K562 (cell line): ENCODE data around the gene MICU1. TPM values are rescaled to one million over a fixed set of nuclear protein-coding genes. Genes with fewer than 3 reads are reported as not detected.

Experiments
- AFF4 ChIP-seq: sonication (generic); formaldehyde crosslinking; IDR thresholded peaks from 2 replicates; pipeline ENCODE4 v1.8.0; 2023; ENCODE audit warnings: mild to moderate bottlenecking, missing genetic modification reagents
- BHLHE40 ChIP-seq: IDR thresholded peaks from 2 replicates; pipeline ENCODE4 v1.6.1; 2011; ENCODE audit warnings: low read length, improper control_type of control experiment
- CBFB ChIP-seq: sonication (generic); formaldehyde crosslinking; IDR thresholded peaks from 2 replicates; pipeline ENCODE4 v1.4.0; 2020; ENCODE audit warnings: mild to moderate bottlenecking, missing genetic modification reagents
- CBX2 ChIP-seq: fragments of 200-600 bp; sonication (generic); IDR thresholded peaks from one replicate; pipeline ENCODE4 v1.6.1; 2012; ENCODE audit warnings: mild to moderate bottlenecking, low read length, inconsistent platforms; ENCODE audit not compliant: insufficient read depth, poor library complexity, severe bottlenecking
- CBX5 ChIP-seq: IDR thresholded peaks from 2 replicates; pipeline ENCODE4 v1.6.1; 2014; ENCODE audit warnings: low read depth, borderline replicate concordance
- CREB5 ChIP-seq: fragments of 250-450 bp; sonication (Bioruptor Pico); IDR thresholded peaks from 2 replicates; pipeline ENCODE4 v1.5.0; 2020; ENCODE audit warnings: mild to moderate bottlenecking
- FUS ChIP-seq: fragments of 200-400 bp; formaldehyde crosslinking; optimal IDR thresholded peaks from 2 replicates; pipeline ENCODE3; 2017; ENCODE audit warnings: low read depth, low read length
- HDAC6 ChIP-seq: IDR thresholded peaks from 2 replicates; pipeline ENCODE4 v1.6.1; 2012; ENCODE audit warnings: low read depth, mild to moderate bottlenecking, control low read depth, inconsistent platforms, low read length, moderate library complexity
- LARP7 ChIP-seq: fragments of 450-650 bp; IDR thresholded peaks from 2 replicates; pipeline ENCODE4 v1.6.1; 2016
- MXD1 ChIP-seq: fragments of 250-450 bp; sonication (Bioruptor Pico); IDR thresholded peaks from 2 replicates; pipeline ENCODE4 v1.8.0; 2021; ENCODE audit warnings: borderline replicate concordance, mild to moderate bottlenecking, moderate library complexity; ENCODE audit not compliant: poor library complexity, severe bottlenecking
- POLR2AphosphoS2 ChIP-seq: IDR thresholded peaks from 2 replicates; pipeline ENCODE4 v1.6.1; 2012; ENCODE audit warnings: low read length, improper control_type of control experiment
- POLR2H ChIP-seq: IDR thresholded peaks from 2 replicates; pipeline ENCODE4 v1.6.1; 2016; ENCODE audit warnings: missing genetic modification characterization, low read depth, mild to moderate bottlenecking, control low read depth, missing compliant biosample characterization, moderate library complexity
- PTRF ChIP-seq: fragments of 450-650 bp; IDR thresholded peaks from 2 replicates; pipeline ENCODE4 v1.6.1; 2016; ENCODE audit warnings: mild to moderate bottlenecking, missing genetic modification characterization, missing compliant biosample characterization
- RBM14 ChIP-seq: fragments of 200-400 bp; formaldehyde crosslinking; IDR thresholded peaks from 2 replicates; pipeline ENCODE4 v1.6.1; 2018; ENCODE audit warnings: low read depth, mild to moderate bottlenecking, low read length, moderate library complexity, borderline replicate concordance; ENCODE audit not compliant: insufficient read depth
- SREBF1 ChIP-seq: fragments of 150-350 bp; IDR thresholded peaks from 2 replicates; pipeline ENCODE4 v1.6.1; 2014; ENCODE audit warnings: antibody characterized with exemption, low read depth, low read length, borderline replicate concordance
- SRSF7 ChIP-seq: fragments of 200-400 bp; formaldehyde crosslinking; optimal IDR thresholded peaks from 2 replicates; pipeline ENCODE3; 2017; ENCODE audit warnings: mild to moderate bottlenecking, low read depth, low read length
- TRIM24 ChIP-seq, 2 experiments: fragments of 450-650 bp; IDR thresholded peaks; 2 replicates each; pipeline ENCODE4 v1.6.1; 2016
- XRCC5 ChIP-seq: fragments of 200-400 bp; formaldehyde crosslinking; IDR thresholded peaks from 2 replicates; pipeline ENCODE4 v1.6.1; 2017; ENCODE audit warnings: low read depth, mild to moderate bottlenecking, low read length
- ZNF12 ChIP-seq: sonication (generic); formaldehyde crosslinking; IDR thresholded peaks from 2 replicates; pipeline ENCODE4 v1.4.0; 2020; ENCODE audit warnings: mild to moderate bottlenecking, missing genetic modification reagents
- ZNF253 ChIP-seq: fragments of 250-450 bp; sonication (Bioruptor Pico); conservative IDR thresholded peaks from 2 replicates; pipeline ENCODE4 v1.6.1; 2021; ENCODE audit warnings: mild to moderate bottlenecking
- ZNF384 ChIP-seq: IDR thresholded peaks from 2 replicates; pipeline ENCODE4 v1.6.1; 2012; ENCODE audit warnings: low read depth, low read length, improper control_type of control experiment
- ZNF717 ChIP-seq: fragments of 250-450 bp; sonication (Bioruptor Pico); IDR thresholded peaks from 2 replicates; pipeline ENCODE4 v1.5.0; 2021
- ZSCAN32 ChIP-seq: fragments of 450-650 bp; formaldehyde crosslinking; IDR thresholded peaks from 2 replicates; pipeline ENCODE4 v1.4.0; 2020; ENCODE audit warnings: mild to moderate bottlenecking, moderate library complexity
- ZZZ3 ChIP-seq: fragments of 450-650 bp; IDR thresholded peaks from 2 replicates; pipeline ENCODE4 v1.6.1; 2016; ENCODE audit warnings: antibody characterized with exemption, mild to moderate bottlenecking, moderate library complexity
- polyA plus RNA-seq, 8 experiments: library from polyadenylated mRNA; depleted of rRNA in 4 of 8; stranded (reverse) in 5 of 8; unstranded in 3 of 8; fragments of >200 nt; fragmentation: Nextera tagmentation in 2 of 8; fragmentation: Illumina TruSeq in 1 of 8; extraction: Ambion mirVana in 2 of 8; extraction: Trizol in 1 of 8; gene quantifications; 2 replicates each; pipeline versions ENCODE4 v1.2.1 to v1.2.3, GENCODE V29; 2011 to 2014; ENCODE audit warnings: inconsistent platforms in 1 of 8, missing spikeins in 1 of 8
- total RNA-seq, 7 experiments: library from RNA; depleted of rRNA in 6 of 7; stranded (reverse); fragments of >200 nt in 6 of 7; fragmentation: Illumina TruSeq in 2 of 7; extraction: Trizol in 2 of 7; gene quantifications; 2 replicates each; pipeline versions ENCODE4 v1.2.1 to v1.2.3, GENCODE V29; 2011 to 2021; ENCODE audit warnings: low replicate concordance in 1 of 7

The MICU1 gene
- total and polyA plus RNA-seq, 9 of the 15 experiments (the other 6 are each of a cell fraction or from before 2014, with no cell fraction given) = 29.3 to 76.8 (median 48.4) TPM

- no peak for TF ChIP-seq FUS
- no peak for TF ChIP-seq MXD1 (CRISPR knock-in tag)
- peak; percentile 89 for TF ChIP-seq CBFB (CRISPR knock-in tag)
- peak; percentile 99 to 100 for TF ChIP-seq TRIM24 (IDR thresholded peaks at IDR 0.05)
- 0 out of 2 replicates have a peak, but pooled peaks have one; percentile 71 for TF ChIP-seq ZNF12 (CRISPR knock-in tag)
- TF ChIP-seq CBX2 = no peak
- no peak for TF ChIP-seq RBM14
- TF ChIP-seq POLR2H = peak; percentile 95
- no peak for TF ChIP-seq ZNF717 (CRISPR knock-in tag)
- TF ChIP-seq POLR2AphosphoS2 = peak; percentile 85; the same call in 1 of the 2 replicates
- peak; percentile 100 for TF ChIP-seq ZSCAN32 (CRISPR knock-in tag)
- TF ChIP-seq ZNF253 (CRISPR knock-in tag) = no peak
- no peak for TF ChIP-seq LARP7
- no peak for TF ChIP-seq PTRF (tag)
- TF ChIP-seq CBX5 = peak; percentile 81; the same call in 1 of the 2 replicates
- peak; percentile 79; the same call in 1 of the 2 replicates for TF ChIP-seq SREBF1
- TF ChIP-seq XRCC5 = peak; percentile 63
- no peak for TF ChIP-seq HDAC6
- TF ChIP-seq AFF4 (CRISPR knock-in tag) = peak; percentile 95
- no peak for TF ChIP-seq SRSF7
- TF ChIP-seq ZNF384 = peak; percentile 11; the same call in 1 of the 2 replicates
- TF ChIP-seq BHLHE40 = peak; percentile 72; the same call in 1 of the 2 replicates
- TF ChIP-seq CREB5 (CRISPR knock-in tag) = peak; percentile 83
- TF ChIP-seq ZZZ3 = no peak
Measured at GRCh38 chr10:72320676-72321247, 305.1 kb downstream of the MICU1 start (continued).
